ENCODE data around the gene RASSF5. TPM values are rescaled to one million over a fixed set of nuclear protein-coding genes. Genes with fewer than 3 reads are reported as not detected.

Gene RASSF5
- total and polyA plus RNA-seq, 9 of the 15 experiments (the other 6 are each of a cell fraction or from before 2014, with no cell fraction given): 6.1 to 41.0 (median 25.2) TPM

DNA sequence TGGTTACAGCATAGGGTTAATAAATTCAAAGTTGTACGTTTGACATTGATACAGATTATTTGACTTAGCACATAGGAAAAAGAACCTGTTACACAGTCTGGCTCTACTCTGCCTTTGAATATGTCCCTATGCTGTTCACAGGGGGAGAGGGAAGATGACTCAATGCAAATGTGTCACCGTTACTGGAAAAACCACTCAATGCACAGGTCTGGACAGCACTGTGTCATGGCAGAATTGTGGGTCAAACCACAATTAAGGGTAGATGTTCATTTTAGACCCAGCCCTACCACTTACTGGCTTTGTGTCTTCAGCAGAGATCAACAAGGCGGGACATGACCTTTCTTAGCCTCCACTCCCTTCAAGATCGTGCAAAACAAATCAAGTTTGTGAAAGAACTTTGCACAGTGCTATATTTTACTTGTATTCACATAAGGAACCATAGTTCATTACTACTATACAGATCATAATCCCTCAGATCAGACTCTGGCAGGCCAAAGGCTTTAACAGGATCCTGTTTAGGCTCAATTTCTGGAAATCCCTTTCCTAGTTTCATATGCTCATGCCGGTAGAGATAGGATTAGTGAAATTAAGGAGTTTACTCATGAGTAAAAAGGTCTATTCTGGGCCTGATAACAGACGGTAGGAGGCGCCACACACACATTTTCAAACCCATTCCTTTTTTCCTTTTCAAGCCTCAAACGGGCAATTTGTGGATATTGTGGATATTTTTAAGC lies 82.9 kb downstream of the RASSF5 start (continued):
- TF ChIP-seq USF2 (CRISPR knock-in tag; IDR thresholded peaks at IDR 0.05) (no peak), DPF2 (IDR thresholded peaks at IDR 0.05) (peak; percentile 33; the same call in 1 of the 2 replicates), MAZ (CRISPR knock-in tag; conservative IDR thresholded peaks at IDR 0.05 in 1 of 2, IDR thresholded peaks at IDR 0.05 in 1 of 2) (no peak), BCL6 (CRISPR knock-in tag; IDR thresholded peaks at IDR 0.05) (no peak), JUND (IDR thresholded peaks at IDR 0.05; ENCODE audit: borderline replicate concordance, low read depth, low read length) (peak; percentile 74; the same call in 1 of the 2 replicates), JUND (tag; IDR thresholded peaks at IDR 0.05; ENCODE audit: borderline replicate concordance, low read depth, low read length) (peak; percentile 70; the same call in 2 of the 3 replicates), BACH1 (tag; IDR thresholded peaks at IDR 0.05) (0 out of 2 replicates have a peak, but pooled peaks have one; percentile 40), RAD21 (CRISPR knock-in tag; conservative IDR thresholded peaks at IDR 0.05 in 1 of 2, IDR thresholded peaks at IDR 0.05 in 1 of 2) (peak; percentile 41 to 46; a peak in 3 of 4 replicates), TEAD4 (IDR thresholded peaks at IDR 0.05; ENCODE audit: low read length) (peak; percentile 52; the same call in 1 of the 2 replicates), TEAD4 (CRISPR knock-in tag; IDR thresholded peaks at IDR 0.05; ENCODE audit: borderline replicate concordance) (no peak)
- TF ChIP-seq, protein P1, sequence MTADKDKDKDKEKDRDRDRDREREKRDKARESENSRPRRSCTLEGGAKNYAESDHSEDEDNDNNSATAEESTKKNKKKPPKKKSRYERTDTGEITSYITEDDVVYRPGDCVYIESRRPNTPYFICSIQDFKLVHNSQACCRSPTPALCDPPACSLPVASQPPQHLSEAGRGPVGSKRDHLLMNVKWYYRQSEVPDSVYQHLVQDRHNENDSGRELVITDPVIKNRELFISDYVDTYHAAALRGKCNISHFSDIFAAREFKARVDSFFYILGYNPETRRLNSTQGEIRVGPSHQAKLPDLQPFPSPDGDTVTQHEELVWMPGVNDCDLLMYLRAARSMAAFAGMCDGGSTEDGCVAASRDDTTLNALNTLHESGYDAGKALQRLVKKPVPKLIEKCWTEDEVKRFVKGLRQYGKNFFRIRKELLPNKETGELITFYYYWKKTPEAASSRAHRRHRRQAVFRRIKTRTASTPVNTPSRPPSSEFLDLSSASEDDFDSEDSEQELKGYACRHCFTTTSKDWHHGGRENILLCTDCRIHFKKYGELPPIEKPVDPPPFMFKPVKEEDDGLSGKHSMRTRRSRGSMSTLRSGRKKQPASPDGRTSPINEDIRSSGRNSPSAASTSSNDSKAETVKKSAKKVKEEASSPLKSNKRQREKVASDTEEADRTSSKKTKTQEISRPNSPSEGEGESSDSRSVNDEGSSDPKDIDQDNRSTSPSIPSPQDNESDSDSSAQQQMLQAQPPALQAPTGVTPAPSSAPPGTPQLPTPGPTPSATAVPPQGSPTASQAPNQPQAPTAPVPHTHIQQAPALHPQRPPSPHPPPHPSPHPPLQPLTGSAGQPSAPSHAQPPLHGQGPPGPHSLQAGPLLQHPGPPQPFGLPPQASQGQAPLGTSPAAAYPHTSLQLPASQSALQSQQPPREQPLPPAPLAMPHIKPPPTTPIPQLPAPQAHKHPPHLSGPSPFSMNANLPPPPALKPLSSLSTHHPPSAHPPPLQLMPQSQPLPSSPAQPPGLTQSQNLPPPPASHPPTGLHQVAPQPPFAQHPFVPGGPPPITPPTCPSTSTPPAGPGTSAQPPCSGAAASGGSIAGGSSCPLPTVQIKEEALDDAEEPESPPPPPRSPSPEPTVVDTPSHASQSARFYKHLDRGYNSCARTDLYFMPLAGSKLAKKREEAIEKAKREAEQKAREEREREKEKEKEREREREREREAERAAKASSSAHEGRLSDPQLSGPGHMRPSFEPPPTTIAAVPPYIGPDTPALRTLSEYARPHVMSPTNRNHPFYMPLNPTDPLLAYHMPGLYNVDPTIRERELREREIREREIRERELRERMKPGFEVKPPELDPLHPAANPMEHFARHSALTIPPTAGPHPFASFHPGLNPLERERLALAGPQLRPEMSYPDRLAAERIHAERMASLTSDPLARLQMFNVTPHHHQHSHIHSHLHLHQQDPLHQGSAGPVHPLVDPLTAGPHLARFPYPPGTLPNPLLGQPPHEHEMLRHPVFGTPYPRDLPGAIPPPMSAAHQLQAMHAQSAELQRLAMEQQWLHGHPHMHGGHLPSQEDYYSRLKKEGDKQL (CRISPR knock-in tag; IDR thresholded peaks at IDR 0.05; ENCODE audit: borderline replicate concordance): no peak
- TF ChIP-seq, protein P2, sequence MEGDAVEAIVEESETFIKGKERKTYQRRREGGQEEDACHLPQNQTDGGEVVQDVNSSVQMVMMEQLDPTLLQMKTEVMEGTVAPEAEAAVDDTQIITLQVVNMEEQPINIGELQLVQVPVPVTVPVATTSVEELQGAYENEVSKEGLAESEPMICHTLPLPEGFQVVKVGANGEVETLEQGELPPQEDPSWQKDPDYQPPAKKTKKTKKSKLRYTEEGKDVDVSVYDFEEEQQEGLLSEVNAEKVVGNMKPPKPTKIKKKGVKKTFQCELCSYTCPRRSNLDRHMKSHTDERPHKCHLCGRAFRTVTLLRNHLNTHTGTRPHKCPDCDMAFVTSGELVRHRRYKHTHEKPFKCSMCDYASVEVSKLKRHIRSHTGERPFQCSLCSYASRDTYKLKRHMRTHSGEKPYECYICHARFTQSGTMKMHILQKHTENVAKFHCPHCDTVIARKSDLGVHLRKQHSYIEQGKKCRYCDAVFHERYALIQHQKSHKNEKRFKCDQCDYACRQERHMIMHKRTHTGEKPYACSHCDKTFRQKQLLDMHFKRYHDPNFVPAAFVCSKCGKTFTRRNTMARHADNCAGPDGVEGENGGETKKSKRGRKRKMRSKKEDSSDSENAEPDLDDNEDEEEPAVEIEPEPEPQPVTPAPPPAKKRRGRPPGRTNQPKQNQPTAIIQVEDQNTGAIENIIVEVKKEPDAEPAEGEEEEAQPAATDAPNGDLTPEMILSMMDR (IDR thresholded peaks at IDR 0.05 in 2 of 3, conservative IDR thresholded peaks at IDR 0.05 in 1 of 3; ENCODE audit: insufficient read depth in 2 of 3, low read depth in 1 of 3, low read length in 3 of 3): peak; percentile 46 to 80 (median 75); a peak in 5 of 6 replicates

All from K562 (cell line).